ENCODE data around the gene PTPN14. TPM values are rescaled to one million over a fixed set of nuclear protein-coding genes. Genes with fewer than 3 reads are reported as not detected.
"Not testable (repeated sequence)": the region's sequence is repeated elsewhere in the genome, so short reads cannot be mapped to it uniquely, and the experiment has no call there.

The PTPN14 gene
- polyA plus RNA-seq, 4 donors = 29.6 to 42.9 (median 33.5) TPM

GRCh38 chr1:214481983-214482634, 69.3 kb downstream of the PTPN14 start:
- DNase-seq (ENCODE audit: low read depth in 4 of 4, low spot score in 2 of 4) = not testable (repeated sequence)

- no peak for DNase-seq (ENCODE audit: low read depth in 4 of 4, low spot score in 2 of 4)
These were observed 74.2 kb downstream of the PTPN14 start for GRCh38 chr1:214476986-214477870.

- DNase-seq (ENCODE audit: low read depth in 4 of 4, low spot score in 2 of 4) = no peak
These were observed 75.0 kb downstream of the PTPN14 start for GRCh38 chr1:214476229-214476985.

GRCh38 chr1:214475746-214476145, 75.7 kb downstream of the PTPN14 start:
- DNase-seq (ENCODE audit: low read depth in 4 of 4, low spot score in 2 of 4) = no peak

GRCh38 chr1:214475331-214475730, 76.1 kb downstream of the PTPN14 start:
- no peak for DNase-seq (ENCODE audit: low read depth in 4 of 4, low spot score in 2 of 4)

- no peak for DNase-seq (ENCODE audit: low read depth in 4 of 4, low spot score in 2 of 4)
These were observed 76.9 kb downstream of the PTPN14 start for GRCh38 chr1:214474467-214474866.

- DNase-seq (ENCODE audit: low read depth in 4 of 4, low spot score in 2 of 4) = no peak
These were observed 77.5 kb downstream of the PTPN14 start for GRCh38 chr1:214473862-214474261.

- no peak for DNase-seq (ENCODE audit: low read depth in 4 of 4, low spot score in 2 of 4)
These were observed 78.0 kb downstream of the PTPN14 start for GRCh38 chr1:214473387-214473786.

GRCh38 chr1:214472364-214472763, 79.0 kb downstream of the PTPN14 start:
- DNase-seq (ENCODE audit: low read depth in 4 of 4, low spot score in 2 of 4) = no peak

GRCh38 chr1:214471458-214471857, 79.9 kb downstream of the PTPN14 start:
- DNase-seq (ENCODE audit: low read depth in 4 of 4, low spot score in 2 of 4) = no peak

GRCh38 chr1:214470132-214470531, 81.3 kb downstream of the PTPN14 start:
- DNase-seq (ENCODE audit: low read depth in 4 of 4, low spot score in 2 of 4) = no peak

GRCh38 chr1:214469290-214469689, 82.1 kb downstream of the PTPN14 start:
- DNase-seq (ENCODE audit: low read depth in 4 of 4, low spot score in 2 of 4) = no peak

- DNase-seq (ENCODE audit: low read depth in 4 of 4, low spot score in 2 of 4) = no peak
These were observed 84.3 kb downstream of the PTPN14 start for GRCh38 chr1:214467078-214467585.

GRCh38 chr1:214466403-214467077, 84.9 kb downstream of the PTPN14 start:
- no peak for DNase-seq (ENCODE audit: low read depth in 4 of 4, low spot score in 2 of 4)

- DNase-seq (ENCODE audit: low read depth in 4 of 4, low spot score in 2 of 4) = no peak
These were observed 86.7 kb downstream of the PTPN14 start for GRCh38 chr1:214464445-214465287.

GRCh38 chr1:214463596-214463995, 87.8 kb downstream of the PTPN14 start:
- DNase-seq (ENCODE audit: low read depth in 4 of 4, low spot score in 2 of 4) = no peak

- DNase-seq (ENCODE audit: low read depth in 4 of 4, low spot score in 2 of 4) = no peak
These were observed 88.5 kb downstream of the PTPN14 start for GRCh38 chr1:214462882-214463281.

GRCh38 chr1:214461305-214461704, 90.1 kb downstream of the PTPN14 start:
- no peak for DNase-seq (ENCODE audit: low read depth in 4 of 4, low spot score in 2 of 4)

- no peak for DNase-seq (ENCODE audit: low read depth in 4 of 4, low spot score in 2 of 4)
These were observed 91.0 kb downstream of the PTPN14 start for GRCh38 chr1:214460304-214460916.
